Tibial nerve (tissue), 3 donors: ENCODE results near the gene NID1.

ENCODE experiments used
- POLR2A ChIP-seq, 2 donors: fragments of 450-650 bp; IDR thresholded peaks; one replicate each; pipeline ENCODE4 v1.6.1; 2017; ENCODE audit warnings: antibody characterized with exemption in 2 of 2, mild to moderate bottlenecking in 2 of 2, moderate library complexity in 2 of 2
- TF ChIP-seq, protein P1 (sequence below), 5 experiments: fragments of 200-600 bp in 3 of 5; fragments of 450-650 bp in 2 of 5; sonication (generic) in 3 of 5; IDR thresholded peaks; one replicate each; pipeline ENCODE4 v1.5.1; 2016 to 2019; ENCODE audit warnings: antibody characterized with exemption in 5 of 5, mild to moderate bottlenecking in 3 of 5, moderate library complexity in 2 of 5

- TF ChIP-seq, protein P1, sequence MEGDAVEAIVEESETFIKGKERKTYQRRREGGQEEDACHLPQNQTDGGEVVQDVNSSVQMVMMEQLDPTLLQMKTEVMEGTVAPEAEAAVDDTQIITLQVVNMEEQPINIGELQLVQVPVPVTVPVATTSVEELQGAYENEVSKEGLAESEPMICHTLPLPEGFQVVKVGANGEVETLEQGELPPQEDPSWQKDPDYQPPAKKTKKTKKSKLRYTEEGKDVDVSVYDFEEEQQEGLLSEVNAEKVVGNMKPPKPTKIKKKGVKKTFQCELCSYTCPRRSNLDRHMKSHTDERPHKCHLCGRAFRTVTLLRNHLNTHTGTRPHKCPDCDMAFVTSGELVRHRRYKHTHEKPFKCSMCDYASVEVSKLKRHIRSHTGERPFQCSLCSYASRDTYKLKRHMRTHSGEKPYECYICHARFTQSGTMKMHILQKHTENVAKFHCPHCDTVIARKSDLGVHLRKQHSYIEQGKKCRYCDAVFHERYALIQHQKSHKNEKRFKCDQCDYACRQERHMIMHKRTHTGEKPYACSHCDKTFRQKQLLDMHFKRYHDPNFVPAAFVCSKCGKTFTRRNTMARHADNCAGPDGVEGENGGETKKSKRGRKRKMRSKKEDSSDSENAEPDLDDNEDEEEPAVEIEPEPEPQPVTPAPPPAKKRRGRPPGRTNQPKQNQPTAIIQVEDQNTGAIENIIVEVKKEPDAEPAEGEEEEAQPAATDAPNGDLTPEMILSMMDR (IDR thresholded peaks at IDR 0.05), result no peak
- no peak for TF ChIP-seq POLR2A (IDR thresholded peaks at IDR 0.05)
Observed at GRCh38 chr1:236029428-236029940, 35.4 kb downstream of the NID1 start.
